B cell (primary cell): ENCODE results near the gene YARS1. TPM values are rescaled to one million over a fixed set of nuclear protein-coding genes. Genes with fewer than 3 reads are reported as not detected.

Source experiments
- ATAC-seq: fragments of 200-7000 bp; cut with Tn5 transposase; one replicate; pipeline ENCODE4 v1.10.0; 2021; ENCODE audit warnings: low read depth, mild to moderate bottlenecking, moderate number of reproducible peaks, moderate library complexity
- CTCF ChIA-PET: fragments of 350-600 bp; sonication (Branson Sonifier 250); formaldehyde crosslinking; loops from one replicate; lab custom pipeline; 2021; ENCODE audit warnings: antibody characterized with exemption, inconsistent platforms; lab: Charles Lee
- POLR2A ChIA-PET: fragments of 350-600 bp; sonication (Branson Sonifier 250); formaldehyde crosslinking; loops from one replicate; lab custom pipeline; 2021; ENCODE audit warnings: antibody characterized with exemption; lab: Charles Lee
- DNase-seq: peaks from one replicate; pipeline ENCODE4 v3.0.0; 2013
- H2AFZ ChIP-seq: 2 replicates; pipeline ENCODE4 v1.6.1; 2012; ENCODE audit warnings: mild to moderate bottlenecking, low read depth, low read length; ENCODE audit not compliant: insufficient read depth, poor library complexity, severe bottlenecking
- H3K27ac ChIP-seq, 2 donors: 1 replicate in 1 of 2; 2 replicates in 1 of 2; pipeline ENCODE4 v1.5.1; 2012 to 2013; ENCODE audit warnings: low read length in 2 of 2, mild to moderate bottlenecking in 2 of 2, moderate library complexity in 1 of 2
- H3K27me3 ChIP-seq, 4 experiments: fragments of 200-600 bp in 1 of 4; sonication (generic) in 1 of 4; replicated peaks in 1 of 4; 1 replicate in 2 of 4; 2 replicates in 2 of 4; pipeline versions ENCODE4 v1.6.1 to v1.7.0; 2013 to 2016; ENCODE audit warnings: low read length in 3 of 4, mild to moderate bottlenecking in 2 of 4, mixed read lengths in 1 of 4, moderate library complexity in 1 of 4; ENCODE audit not compliant: insufficient read depth in 4 of 4, control insufficient read depth in 3 of 4; ENCODE audit errors: control extremely low read depth in 1 of 4
- H3K36me3 ChIP-seq, 2 experiments: replicated peaks in 1 of 2; 1 replicate in 1 of 2; 2 replicates in 1 of 2; pipeline versions ENCODE4 v1.6.1 to v1.7.1; 2013; ENCODE audit warnings: low read length in 1 of 2; ENCODE audit not compliant: insufficient read depth in 2 of 2, control insufficient read depth in 1 of 2; ENCODE audit errors: control extremely low read depth in 1 of 2, extremely low read depth in 1 of 2
- H3K4me1 ChIP-seq, 2 donors: fragments of 200-600 bp in 1 of 2; sonication (generic) in 1 of 2; 1 replicate in 1 of 2; 2 replicates in 1 of 2; pipeline versions ENCODE4 v1.5.1 to v1.6.1; 2013 to 2017; ENCODE audit warnings: low read length in 2 of 2; ENCODE audit not compliant: control insufficient read depth in 2 of 2, insufficient read depth in 2 of 2
- H3K4me2 ChIP-seq: replicated peaks from 2 replicates; pipeline ENCODE3; 2012; ENCODE audit warnings: mild to moderate bottlenecking, low read depth, low read length; ENCODE audit not compliant: poor library complexity, severe bottlenecking
- H3K4me3 ChIP-seq, 5 experiments: fragments of 200-600 bp in 1 of 5; sonication (generic) in 1 of 5; 1 replicate in 3 of 5; 2 replicates in 2 of 5; pipeline versions ENCODE4 v1.5.1 to v1.7.0; 2011 to 2016; ENCODE audit warnings: low read length in 4 of 5, mild to moderate bottlenecking in 4 of 5, low read depth in 2 of 5, control low read depth in 1 of 5, moderate library complexity in 1 of 5; ENCODE audit not compliant: insufficient read depth in 1 of 5; ENCODE audit errors: control extremely low read depth in 1 of 5, extremely low read depth in 1 of 5
- H3K79me2 ChIP-seq: fragments of 200-600 bp; sonication (generic); one replicate; pipeline ENCODE4 v1.6.0; 2016; ENCODE audit warnings: low read length; ENCODE audit not compliant: control insufficient read depth, insufficient read depth
- H3K9ac ChIP-seq: fragments of 200-600 bp; sonication (generic); 2 replicates; pipeline ENCODE4 v1.6.1; 2017; ENCODE audit warnings: mild to moderate bottlenecking, low read length, moderate library complexity
- H3K9me3 ChIP-seq, 3 donors: one replicate each; pipeline versions ENCODE4 v1.6.1 to v1.7.1; 2013; ENCODE audit warnings: low read length in 2 of 3; ENCODE audit not compliant: control insufficient read depth in 2 of 3, insufficient read depth in 1 of 3; ENCODE audit errors: control extremely low read depth in 1 of 3
- H4K20me1 ChIP-seq: 2 replicates; pipeline ENCODE4 v1.6.0; 2012; ENCODE audit warnings: mild to moderate bottlenecking, low read length; ENCODE audit not compliant: insufficient read depth, control insufficient read depth, poor library complexity, severe bottlenecking
- H3K27ac Mint-ChIP-seq: one replicate; pipeline ENCODE4 v1.8.0; 2021; ENCODE audit warnings: mixed read lengths
- H3K27me3 Mint-ChIP-seq: one replicate; pipeline ENCODE4 v1.8.0; 2021; ENCODE audit warnings: mixed read lengths
- H3K4me1 Mint-ChIP-seq: one replicate; pipeline ENCODE4 v1.8.0; 2021; ENCODE audit warnings: mixed read lengths
- H3K4me3 Mint-ChIP-seq: one replicate; pipeline ENCODE4 v1.8.0; 2021; ENCODE audit warnings: mixed read lengths
- H3K9me3 Mint-ChIP-seq: one replicate; pipeline ENCODE4 v1.8.0; 2022; ENCODE audit warnings: mixed read lengths; ENCODE audit not compliant: insufficient read depth
- CTCF ChIP-seq: fragments of 200-600 bp; IDR thresholded peaks from one replicate; pipeline ENCODE4 v1.8.0; 2022; ENCODE audit warnings: antibody characterized with exemption, mild to moderate bottlenecking
- WGBS: methylation state at CpG from one replicate; pipeline ENCODE4 v1.1.5; 2013; ENCODE audit warnings: missing lambda C conversion rate; ENCODE audit not compliant: insufficient coverage; 5-methylcytosine and 5-hydroxymethylcytosine counted together
- intact Hi-C: fragments of 100-400 bp; cut with micrococcal nuclease; formaldehyde crosslinking; loops from one replicate; pipeline ENCODE4 v1.10.0; 2022
- polyA plus RNA-seq: library from polyadenylated mRNA; depleted of rRNA; stranded (reverse); fragments of >200 nt; gene quantifications from 2 replicates; pipeline ENCODE4 v1.2.3, GENCODE V29; 2012
- total RNA-seq, 2 donors: library from RNA; stranded (reverse); fragments of 120-200 nt in 1 of 2; gene quantifications; 1 replicate in 1 of 2; 2 replicates in 1 of 2; pipeline versions ENCODE4 v1.2.3 to v1.2.4, GENCODE V29; 2013 to 2022

YARS1 gene
- total and polyA plus RNA-seq, 2 donors (not counting 1 experiment from before 2014, with no cell fraction given), result 33.0 to 73.2 TPM

- DNase-seq (no peak), ATAC-seq (no peak)
- Histone ChIP-seq H3K27ac (no peak overlapping the region), H3K27me3 (peaks cover 0 to 14% (median 7%) of the 10 kb centered on the region in 4 experiments), H3K4me2 (no peak overlapping the region), H4K20me1 (no peaks in the 10 kb centered on the region), H3K36me3 (no peaks in the 10 kb centered on the region), H3K4me3 (no peak overlapping the region), H3K4me1 (no peaks in the 10 kb centered on the region), H3K9me3 (no peaks in the 10 kb centered on the region), H2AFZ (no peak overlapping the region), H3K79me2 (no peaks in the 10 kb centered on the region), H3K9ac (no peak overlapping the region)
- TF ChIP-seq CTCF, result no peak
- intact Hi-C loops, result no loop called here
- H3K27ac Mint-ChIP-seq, result no peak overlapping the region
- CTCF ChIA-PET, result interaction anchor here (2.3 kb wide), 1 partner anchor 13 kb away, joined by 10 read pairs; no protein-coding TSS in a partner anchor
- 69% methylated on average over 3 of the region's 3 CpGs for WGBS
- peaks cover 33% of the 10 kb centered on the region for H3K27me3 Mint-ChIP-seq
- POLR2A ChIA-PET, result no interaction called here
- no peaks in the 10 kb centered on the region for H3K4me1 Mint-ChIP-seq
- H3K4me3 Mint-ChIP-seq, result no peak overlapping the region
- H3K9me3 Mint-ChIP-seq, result no peaks in the 10 kb centered on the region
Observed at GRCh38 chr1:32725615-32725982, 91.6 kb downstream of the YARS1 start.

Other genes starting within 250 kb of the YARS1 start
- gene ZBTB8OS, start 166.8 kb downstream of the YARS1 start, total RNA-seq, result 50.9 and 58.3 TPM in 2 replicates
- gene ZBTB8OS, start 166.8 kb downstream of the YARS1 start, polyA plus RNA-seq, result 35.1 and 46.8 TPM in 2 replicates
- gene RBBP4, start 166.2 kb downstream of the YARS1 start, total RNA-seq, result 192 and 204 TPM in 2 replicates
- 59.7 and 69.9 TPM in 2 replicates for gene RBBP4, start 166.2 kb downstream of the YARS1 start, polyA plus RNA-seq
- gene SYNC, start 114.6 kb downstream of the YARS1 start, total RNA-seq, result not detected in 2 replicates
- not detected in 2 replicates for gene SYNC, start 114.6 kb downstream of the YARS1 start, polyA plus RNA-seq
- 94.1 and 105 TPM in 2 replicates for gene S100PBP, start 295 bp upstream of the YARS1 start, total RNA-seq
- 32.5 TPM in 2 replicates for gene S100PBP, start 295 bp upstream of the YARS1 start, polyA plus RNA-seq
- gene FNDC5, start 53.6 kb upstream of the YARS1 start, total RNA-seq, result 0.75 and 0.76 TPM in 2 replicates
- gene FNDC5, start 53.6 kb upstream of the YARS1 start, polyA plus RNA-seq, result 2.0 and 2.1 TPM in 2 replicates
- gene HPCA, start 69.1 kb upstream of the YARS1 start, total RNA-seq, result not detected in 2 replicates
- gene HPCA, start 69.1 kb upstream of the YARS1 start, polyA plus RNA-seq, result 0.06 TPM in 1 of 2 replicates, not detected in the other
- gene TMEM54, start 84.0 kb upstream of the YARS1 start, total RNA-seq, result not detected in 2 replicates
- gene TMEM54, start 84.0 kb upstream of the YARS1 start, polyA plus RNA-seq, result 0.13 and 0.37 TPM in 2 replicates
- 38.4 and 40.3 TPM in 2 replicates for gene RNF19B, start 147.5 kb upstream of the YARS1 start, total RNA-seq
- gene RNF19B, start 147.5 kb upstream of the YARS1 start, polyA plus RNA-seq, result 29.9 and 34.9 TPM in 2 replicates
- gene AK2, start 219.5 kb upstream of the YARS1 start, total RNA-seq, result 104 and 109 TPM in 2 replicates
- gene AK2, start 219.5 kb upstream of the YARS1 start, polyA plus RNA-seq, result 57.3 and 66.8 TPM in 2 replicates